ENCODE data around the gene ILK. TPM values are rescaled to one million over a fixed set of nuclear protein-coding genes. Genes with fewer than 3 reads are reported as not detected.

Gene ILK
- total RNA-seq, 6 experiments from 2014 or later, result 195 to 245 (median 223) TPM

GRCh38 chr11:6646576-6646917, 43.0 kb downstream of the ILK start:
- Mint-ChIP-seq H3K4me3 (no peak overlapping the region), H3K4me1 (ENCODE audit: low read depth) (no peaks in the 10 kb centered on the region), H3K27ac (no peak overlapping the region), H3K27me3 (ENCODE audit: insufficient read depth) (peaks cover 2% of the 10 kb centered on the region; the same call in 1 of the 2 replicates), H3K36me3 (ENCODE audit: low read depth) (no peaks in the 10 kb centered on the region), H3K9me3 (no peaks in the 10 kb centered on the region)
- no peak for TF ChIP-seq CTCF (IDR thresholded peaks at IDR 0.05)
- DNase-seq, result peak; percentile 17

GRCh38 chr11:6646918-6647679, 43.5 kb downstream of the ILK start:
- no peaks in the 10 kb centered on the region for H3K9me3 Mint-ChIP-seq
- DNase-seq, result peak; percentile 43

GRCh38 chr11:6647836-6648235, 44.3 kb downstream of the ILK start:
- no peaks in the 10 kb centered on the region for H3K9me3 Mint-ChIP-seq
- no peaks in the 10 kb centered on the region for H3K36me3 Mint-ChIP-seq (ENCODE audit: low read depth)
- TF ChIP-seq CTCF (IDR thresholded peaks at IDR 0.05), result no peak
- peaks cover 2% of the 10 kb centered on the region; the same call in 1 of the 2 replicates for H3K27me3 Mint-ChIP-seq (ENCODE audit: insufficient read depth)
- H3K4me1 Mint-ChIP-seq (ENCODE audit: low read depth), result no peaks in the 10 kb centered on the region
- no peak overlapping the region for H3K4me3 Mint-ChIP-seq
- no peak overlapping the region for H3K27ac Mint-ChIP-seq
- DNase-seq, result no peak

More at GRCh38 chr11:6646918-6647679, 43.5 kb downstream of the ILK start:
- Mint-ChIP-seq H3K4me3 (no peak overlapping the region), H3K36me3 (ENCODE audit: low read depth) (no peaks in the 10 kb centered on the region), H3K27ac (no peak overlapping the region), H3K27me3 (ENCODE audit: insufficient read depth) (peaks cover 2% of the 10 kb centered on the region; the same call in 1 of the 2 replicates), H3K4me1 (ENCODE audit: low read depth) (no peaks in the 10 kb centered on the region)
- no peak for TF ChIP-seq CTCF (IDR thresholded peaks at IDR 0.05)

- Mint-ChIP-seq H3K9me3 (no peaks in the 10 kb centered on the region), H3K27me3 (ENCODE audit: insufficient read depth) (peaks cover 2% of the 10 kb centered on the region; the same call in 1 of the 2 replicates), H3K4me3 (no peak overlapping the region), H3K4me1 (ENCODE audit: low read depth) (no peaks in the 10 kb centered on the region), H3K36me3 (ENCODE audit: low read depth) (no peaks in the 10 kb centered on the region), H3K27ac (no peak overlapping the region)
- TF ChIP-seq CTCF (IDR thresholded peaks at IDR 0.05), result no peak
- no peak for DNase-seq
These were observed 44.9 kb downstream of the ILK start for GRCh38 chr11:6648501-6648900.

- Mint-ChIP-seq H3K4me1 (ENCODE audit: low read depth) (no peaks in the 10 kb centered on the region), H3K27ac (no peak overlapping the region), H3K27me3 (ENCODE audit: insufficient read depth) (peaks cover 2% of the 10 kb centered on the region; the same call in 1 of the 2 replicates), H3K9me3 (no peaks in the 10 kb centered on the region), H3K36me3 (ENCODE audit: low read depth) (no peaks in the 10 kb centered on the region), H3K4me3 (no peak overlapping the region)
- DNase-seq, result no peak
- TF ChIP-seq CTCF (IDR thresholded peaks at IDR 0.05), result no peak
These were observed 46.5 kb downstream of the ILK start for GRCh38 chr11:6650104-6650503.
